Gastroesophageal sphincter (tissue), 4 donors: ENCODE data around the gene WDR86. TPM values are rescaled to one million over a fixed set of nuclear protein-coding genes. Genes with fewer than 3 reads are reported as not detected.

Experiments
- ATAC-seq: fragments of 150-250 bp; one replicate; pipeline ENCODE4 v1.9.1; 2016; ENCODE audit warnings: mild to moderate bottlenecking, moderate library complexity
- H3K27ac ChIP-seq, 4 donors: fragments of 200-600 bp; sonication (generic) in 3 of 4; 1 replicate in 3 of 4; 2 replicates in 1 of 4; pipeline ENCODE4 v1.5.1; 2016 to 2019
- H3K27me3 ChIP-seq: fragments of 200-600 bp; sonication (generic); one replicate; pipeline ENCODE4 v1.5.1; 2019
- H3K36me3 ChIP-seq, 2 donors: fragments of 200-600 bp; sonication (generic); one replicate each; pipeline ENCODE4 v1.5.1; 2019; ENCODE audit warnings: control low read depth in 1 of 2
- H3K4me1 ChIP-seq, 3 donors: fragments of 200-600 bp; sonication (generic); 1 replicate in 2 of 3; 2 replicates in 1 of 3; pipeline ENCODE4 v1.5.1; 2016 to 2019; ENCODE audit warnings: control low read depth in 2 of 3
- H3K4me3 ChIP-seq, 2 donors: fragments of 200-600 bp; sonication (generic); one replicate each; pipeline ENCODE4 v1.5.1; 2019; ENCODE audit warnings: mild to moderate bottlenecking in 1 of 2, moderate library complexity in 1 of 2
- H3K9me3 ChIP-seq, 3 donors: fragments of 200-600 bp; sonication (generic); one replicate each; pipeline ENCODE4 v1.5.1; 2017 to 2019; ENCODE audit warnings: control low read depth in 2 of 3
- EP300 ChIP-seq: sonication (generic); formaldehyde crosslinking; IDR thresholded peaks from one replicate; pipeline ENCODE4 v1.6.1; 2017; ENCODE audit warnings: antibody characterized with exemption, mild to moderate bottlenecking
- POLR2A ChIP-seq, 2 donors: fragments of 450-650 bp; IDR thresholded peaks; one replicate each; pipeline ENCODE4 v1.6.1; 2017; ENCODE audit warnings: antibody characterized with exemption in 2 of 2, mild to moderate bottlenecking in 2 of 2, moderate library complexity in 1 of 2
- POLR2AphosphoS5 ChIP-seq: sonication (generic); formaldehyde crosslinking; IDR thresholded peaks from one replicate; pipeline ENCODE4 v1.6.1; 2017; ENCODE audit warnings: antibody characterized with exemption
- WGBS, 2 donors: methylation state at CpG; one replicate each; pipeline ENCODE4 v1.1.5; 2018; ENCODE audit warnings: low coverage in 1 of 2; 5-methylcytosine and 5-hydroxymethylcytosine counted together
- total RNA-seq, 4 donors: library from RNA; depleted of rRNA; stranded (reverse); fragments of >200 nt; gene quantifications; one replicate each; pipeline ENCODE4 v1.1.0, GENCODE V29; 2016
- TF ChIP-seq, protein P1 (sequence below), 4 experiments: fragments of 200-600 bp in 2 of 4; fragments of 450-650 bp in 2 of 4; sonication (generic) in 1 of 4; IDR thresholded peaks; one replicate each; pipeline ENCODE4 v1.5.1; 2017 to 2019; ENCODE audit warnings: antibody characterized with exemption in 4 of 4, mild to moderate bottlenecking in 2 of 4, moderate library complexity in 2 of 4

Gene WDR86
- total RNA-seq, 4 donors from 2014 or later, result 2.6 to 8.2 (median 5.9) TPM

DNA sequence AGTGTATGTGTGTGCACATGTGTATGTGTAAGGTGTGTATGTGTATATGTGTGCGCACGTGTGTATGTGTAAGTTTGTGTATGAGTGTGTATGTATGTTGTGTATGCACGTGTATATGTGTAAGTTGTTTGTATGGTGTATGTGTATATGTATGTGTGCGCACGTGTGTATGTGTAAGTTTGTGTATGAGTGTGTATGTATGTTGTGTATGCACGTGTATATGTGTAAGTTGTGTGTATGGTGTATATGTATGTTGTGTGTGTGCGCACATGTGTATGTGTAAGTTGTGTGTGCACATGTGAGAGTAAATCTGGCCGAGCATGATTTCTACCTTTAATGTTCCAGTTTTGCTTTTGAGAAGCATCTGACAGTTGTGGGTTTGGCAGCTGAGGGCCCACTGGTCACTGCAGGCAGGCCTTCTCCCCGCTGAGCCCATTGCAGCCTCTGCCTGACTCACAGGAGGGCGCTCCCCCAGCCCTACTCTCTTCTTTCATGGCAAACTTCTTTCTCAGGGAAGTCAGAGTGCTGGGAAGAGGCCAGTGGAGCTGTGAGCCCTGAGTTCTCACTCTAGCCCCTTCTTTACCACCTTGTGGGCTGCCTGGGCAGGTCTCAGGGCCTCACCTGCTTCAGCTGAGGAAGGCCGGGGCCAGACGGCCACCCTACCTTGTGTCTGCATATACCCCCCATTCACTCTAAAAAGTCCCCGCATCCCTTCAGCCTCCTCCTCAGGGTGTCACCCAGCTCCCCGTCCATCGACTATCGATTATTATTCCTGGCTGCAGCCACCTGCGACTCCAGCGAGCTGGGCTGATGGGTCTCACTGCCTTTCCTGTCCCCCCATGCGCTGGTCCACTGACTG, 11.2 kb downstream of the WDR86 start:
- TF ChIP-seq, protein P1, sequence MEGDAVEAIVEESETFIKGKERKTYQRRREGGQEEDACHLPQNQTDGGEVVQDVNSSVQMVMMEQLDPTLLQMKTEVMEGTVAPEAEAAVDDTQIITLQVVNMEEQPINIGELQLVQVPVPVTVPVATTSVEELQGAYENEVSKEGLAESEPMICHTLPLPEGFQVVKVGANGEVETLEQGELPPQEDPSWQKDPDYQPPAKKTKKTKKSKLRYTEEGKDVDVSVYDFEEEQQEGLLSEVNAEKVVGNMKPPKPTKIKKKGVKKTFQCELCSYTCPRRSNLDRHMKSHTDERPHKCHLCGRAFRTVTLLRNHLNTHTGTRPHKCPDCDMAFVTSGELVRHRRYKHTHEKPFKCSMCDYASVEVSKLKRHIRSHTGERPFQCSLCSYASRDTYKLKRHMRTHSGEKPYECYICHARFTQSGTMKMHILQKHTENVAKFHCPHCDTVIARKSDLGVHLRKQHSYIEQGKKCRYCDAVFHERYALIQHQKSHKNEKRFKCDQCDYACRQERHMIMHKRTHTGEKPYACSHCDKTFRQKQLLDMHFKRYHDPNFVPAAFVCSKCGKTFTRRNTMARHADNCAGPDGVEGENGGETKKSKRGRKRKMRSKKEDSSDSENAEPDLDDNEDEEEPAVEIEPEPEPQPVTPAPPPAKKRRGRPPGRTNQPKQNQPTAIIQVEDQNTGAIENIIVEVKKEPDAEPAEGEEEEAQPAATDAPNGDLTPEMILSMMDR (IDR thresholded peaks at IDR 0.05), result no peak
- TF ChIP-seq EP300, result no peak
- no peak for TF ChIP-seq POLR2AphosphoS5
- no peaks in the 10 kb centered on the region for H3K9me3 ChIP-seq
- no peak for ATAC-seq
- 82 to 96% methylated on average over 13 to 16 of the region's 19 CpGs for WGBS, 2 donors
- H3K27ac ChIP-seq, result no peak overlapping the region
- H3K36me3 ChIP-seq, result no peaks in the 10 kb centered on the region
- peaks cover 12% of the 10 kb centered on the region for H3K27me3 ChIP-seq
- no peak overlapping the region for H3K4me3 ChIP-seq
- no peaks in the 10 kb centered on the region for H3K4me1 ChIP-seq

GRCh38 chr7:151397026-151397425, 12.8 kb downstream of the WDR86 start:
- Histone ChIP-seq H3K9me3 (no peaks in the 10 kb centered on the region), H3K4me1 (no peaks in the 10 kb centered on the region), H3K27ac (no peak overlapping the region), H3K27me3 (peaks cover 21% of the 10 kb centered on the region), H3K4me3 (no peak overlapping the region), H3K36me3 (no peaks in the 10 kb centered on the region)
- WGBS, 2 donors, result 75% methylated on average over 4 of the region's 13 CpGs; no CpG with 5 or more reads in 1 of the 2 donors
- TF ChIP-seq, protein P1 (IDR thresholded peaks at IDR 0.05), result no peak
- no peak for TF ChIP-seq POLR2A (IDR thresholded peaks at IDR 0.05)
- TF ChIP-seq EP300, result no peak
- TF ChIP-seq POLR2AphosphoS5, result no peak
- ATAC-seq, result no peak

DNA sequence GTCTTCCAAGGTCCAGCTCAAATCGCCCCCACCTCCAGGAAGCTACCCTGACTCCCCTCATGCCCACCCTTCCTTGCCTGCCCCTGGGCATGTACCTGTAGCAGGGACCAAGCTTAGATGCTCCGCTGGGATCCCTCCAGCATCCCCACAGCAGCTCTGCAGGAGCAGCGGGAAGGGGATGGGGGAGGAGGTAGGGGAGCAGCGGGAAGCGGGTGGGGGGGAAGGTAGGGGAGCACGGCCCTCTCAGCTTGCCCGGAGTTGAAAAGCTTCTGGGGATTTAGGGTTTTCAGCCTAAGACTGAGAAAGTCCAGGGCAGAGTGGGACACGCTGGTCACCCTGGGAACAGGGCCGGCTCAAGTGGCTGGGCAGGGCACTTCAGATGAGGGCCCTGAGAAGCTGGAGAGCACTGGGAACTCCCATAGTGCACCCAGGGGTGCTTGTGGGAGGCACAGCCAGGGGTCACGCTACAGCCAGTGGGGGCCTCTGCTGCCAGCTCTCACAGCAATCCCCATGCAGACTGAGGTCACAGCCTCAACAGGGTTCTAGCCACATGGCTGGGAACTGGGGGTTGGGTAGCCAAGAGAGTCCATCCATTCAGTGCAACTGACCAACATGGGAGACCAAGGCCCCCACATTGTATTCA, 13.4 kb downstream of the WDR86 start:
- H3K4me3 ChIP-seq, result no peak overlapping the region
- TF ChIP-seq POLR2AphosphoS5, result no peak
- TF ChIP-seq, protein P1 (IDR thresholded peaks at IDR 0.05), result no peak
- TF ChIP-seq EP300, result no peak
- TF ChIP-seq POLR2A (IDR thresholded peaks at IDR 0.05), result no peak
- H3K36me3 ChIP-seq, result no peaks in the 10 kb centered on the region
- peaks cover 21% of the 10 kb centered on the region for H3K27me3 ChIP-seq
- no peaks in the 10 kb centered on the region for H3K4me1 ChIP-seq
- H3K9me3 ChIP-seq, result no peaks in the 10 kb centered on the region
- ATAC-seq, result no peak
- H3K27ac ChIP-seq, result no peak overlapping the region
- no CpG with 5 or more reads among the region's 10 CpGs for WGBS, 2 donors

GRCh38 chr7:151395036-151395367, 14.8 kb downstream of the WDR86 start:
- TF ChIP-seq POLR2AphosphoS5 (no peak), EP300 (no peak)
- TF ChIP-seq, protein P1 (IDR thresholded peaks at IDR 0.05), result no peak
- Histone ChIP-seq H3K36me3 (no peaks in the 10 kb centered on the region), H3K4me1 (no peaks in the 10 kb centered on the region), H3K27ac (no peak overlapping the region), H3K27me3 (peaks cover 21% of the 10 kb centered on the region), H3K4me3 (no peak overlapping the region), H3K9me3 (no peaks in the 10 kb centered on the region)
- 77% methylated on average over 5 of the region's 13 CpGs; no CpG with 5 or more reads in 1 of the 2 donors for WGBS, 2 donors
- ATAC-seq, result no peak
